Fibroblast of lung (primary cell): Measurements from ENCODE around the gene GJB5. TPM values are rescaled to one million over a fixed set of nuclear protein-coding genes. Genes with fewer than 3 reads are reported as not detected.

Source experiments
- DNase-seq, 2 donors: peaks; one replicate each; pipeline versions ENCODE4 v3.0.0 to v3.0.0-alpha.2; 2010; ENCODE audit warnings: low read depth in 2 of 2
- H2AFZ ChIP-seq: 2 replicates; pipeline ENCODE4 v1.5.1; 2012; ENCODE audit warnings: low read length, control low read depth, inconsistent platforms
- H3K27ac ChIP-seq: 2 replicates; pipeline ENCODE4 v1.5.1; 2011; ENCODE audit warnings: low read length, control low read depth; ENCODE audit not compliant: insufficient read depth
- H3K27me3 ChIP-seq: 2 replicates; pipeline ENCODE4 v1.5.1; 2011; ENCODE audit warnings: mild to moderate bottlenecking, low read length; ENCODE audit not compliant: control insufficient read depth, insufficient read depth
- H3K36me3 ChIP-seq: 2 replicates; pipeline ENCODE4 v1.5.1; 2011; ENCODE audit warnings: low read length; ENCODE audit not compliant: control insufficient read depth, insufficient read depth
- H3K4me1 ChIP-seq: 2 replicates; pipeline ENCODE4 v1.5.1; 2011; ENCODE audit warnings: low read length; ENCODE audit not compliant: control insufficient read depth, insufficient read depth; ENCODE audit errors: extremely low read depth
- H3K4me2 ChIP-seq: 2 replicates; pipeline ENCODE4 v1.5.1; 2011; ENCODE audit warnings: low read length, control low read depth; ENCODE audit not compliant: insufficient read depth; ENCODE audit errors: extremely low read depth
- H3K4me3 ChIP-seq, 4 experiments: fragments of 200-600 bp in 1 of 4; sonication (generic) in 1 of 4; replicated peaks in 1 of 4; 2 replicates each; pipeline ENCODE4 v1.5.1; 2011 to 2016; ENCODE audit warnings: low read length in 4 of 4, low read depth in 3 of 4, mild to moderate bottlenecking in 3 of 4, control low read depth in 2 of 4, inconsistent platforms in 1 of 4, mixed read lengths in 1 of 4; ENCODE audit not compliant: insufficient read depth in 1 of 4; ENCODE audit errors: control extremely low read depth in 1 of 4
- H3K79me2 ChIP-seq: 2 replicates; pipeline ENCODE4 v1.5.1; 2012; ENCODE audit warnings: mild to moderate bottlenecking, low read length, inconsistent platforms; ENCODE audit not compliant: control insufficient read depth, insufficient read depth
- H3K9ac ChIP-seq: 2 replicates; pipeline ENCODE4 v1.5.1; 2011; ENCODE audit warnings: mild to moderate bottlenecking, low read length, control low read depth; ENCODE audit not compliant: insufficient read depth
- H3K9me3 ChIP-seq: 2 replicates; pipeline ENCODE4 v1.5.1; 2012; ENCODE audit warnings: low read depth, low read length; ENCODE audit not compliant: control insufficient read depth, insufficient read depth
- H4K20me1 ChIP-seq: 2 replicates; pipeline ENCODE4 v1.5.1; 2011; ENCODE audit warnings: low read length; ENCODE audit not compliant: control insufficient read depth, insufficient read depth; ENCODE audit errors: extremely low read depth
- CTCF ChIP-seq, 2 donors: IDR thresholded peaks in 1 of 2; conservative IDR thresholded peaks in 1 of 2; 1 replicate in 1 of 2; 2 replicates in 1 of 2; pipeline ENCODE4 v1.5.1; 2011 to 2012; ENCODE audit warnings: low read length in 2 of 2, control low read depth in 1 of 2, inconsistent platforms in 1 of 2, low read depth in 1 of 2, mild to moderate bottlenecking in 1 of 2
- EZH2 ChIP-seq: IDR thresholded peaks from 2 replicates; pipeline ENCODE4 v1.5.1; 2012; ENCODE audit warnings: low read length, control low read depth, mild to moderate bottlenecking; ENCODE audit errors: missing control alignments
- polyA plus RNA-seq, 2 donors: library from polyadenylated mRNA; depleted of rRNA in 1 of 2; stranded (reverse) in 1 of 2; unstranded in 1 of 2; fragments of >200 nt; gene quantifications; 2 replicates each; pipeline ENCODE4 v1.2.1, GENCODE V29; 2011 to 2012; ENCODE audit warnings: missing spikeins in 1 of 2
- total RNA-seq: library from RNA; depleted of rRNA; stranded (reverse); fragments of >200 nt; gene quantifications from 2 replicates; pipeline ENCODE4 v1.2.1, GENCODE V29; 2014

GJB5 gene
- total and polyA plus RNA-seq, 2 donors (not counting 1 experiment from before 2014, with no cell fraction given) = not detected

GRCh38 chr1:34780528-34780927, 25.7 kb downstream of the GJB5 start:
- DNase-seq = no peak
- no peak for TF ChIP-seq EZH2
- TF ChIP-seq CTCF (conservative IDR thresholded peaks at IDR 0.05 in 1 of 2, IDR thresholded peaks at IDR 0.05 in 1 of 2; ENCODE audit: low read depth in 1 of 2, low read length in 2 of 2) = no peak
- no peaks in the 10 kb centered on the region for H3K9me3 ChIP-seq
- no peaks in the 10 kb centered on the region for H3K4me1 ChIP-seq
- no peaks in the 10 kb centered on the region for H3K79me2 ChIP-seq
- H3K4me3 ChIP-seq = no peak overlapping the region
- H3K36me3 ChIP-seq = no peaks in the 10 kb centered on the region
- H3K27ac ChIP-seq = no peak overlapping the region
- no peak overlapping the region for H3K4me2 ChIP-seq
- H4K20me1 ChIP-seq = no peaks in the 10 kb centered on the region
- H3K9ac ChIP-seq = no peak overlapping the region
- H2AFZ ChIP-seq = no peak overlapping the region
- peaks cover 28% of the 10 kb centered on the region for H3K27me3 ChIP-seq

GRCh38 chr1:34781071-34781843, 26.4 kb downstream of the GJB5 start, which contains the start of gene GJB3:
GJB3 (plus strand) TSS chr1:34781214; CDS start chr1:34784763, 3,549 bp downstream.
- Histone ChIP-seq H3K79me2 (no peaks in the 10 kb centered on the region), H3K4me3 (no peak within 1 kb of the TSS), H3K27ac (no peak within 1 kb of the TSS), H3K27me3 (peaks cover 28% of the 10 kb centered on the region), H3K4me2 (peak within 1 kb of the TSS; percentile 25), H2AFZ (no peak within 1 kb of the TSS), H3K4me1 (no peaks in the 10 kb centered on the region), H3K36me3 (no peaks in the 10 kb centered on the region), H3K9ac (peak within 1 kb of the TSS; percentile 7), H4K20me1 (no peaks in the 10 kb centered on the region), H3K9me3 (no peaks in the 10 kb centered on the region)
- TF ChIP-seq CTCF (conservative IDR thresholded peaks at IDR 0.05 in 1 of 2, IDR thresholded peaks at IDR 0.05 in 1 of 2; ENCODE audit: low read depth in 1 of 2, low read length in 2 of 2) = no peak
- peak; percentile 89 for TF ChIP-seq EZH2
- DNase-seq = peak in 1 of 2 donors; percentile 15

- Histone ChIP-seq H3K27me3 (peaks cover 28% of the 10 kb centered on the region), H3K4me1 (no peaks in the 10 kb centered on the region), H3K9me3 (no peaks in the 10 kb centered on the region), H3K79me2 (no peaks in the 10 kb centered on the region), H3K4me3 (no peak overlapping the region), H4K20me1 (no peaks in the 10 kb centered on the region), H3K4me2 (no peak overlapping the region), H2AFZ (no peak overlapping the region), H3K9ac (no peak overlapping the region), H3K27ac (no peak overlapping the region), H3K36me3 (no peaks in the 10 kb centered on the region)
- DNase-seq = no peak
- TF ChIP-seq CTCF (conservative IDR thresholded peaks at IDR 0.05 in 1 of 2, IDR thresholded peaks at IDR 0.05 in 1 of 2; ENCODE audit: low read depth in 1 of 2, low read length in 2 of 2) = no peak
- TF ChIP-seq EZH2 = peak; percentile 26
Measured at GRCh38 chr1:34781844-34782391, 27.1 kb downstream of the GJB5 start.
